Stimulated activated CD4-positive, alpha-beta T cell treated with anti-CD3 and anti-CD28 coated beads, TNF-alpha, amount 100 ng/mL, for 48 hours (primary cell): ENCODE data around the gene CD300LG.
"Not testable (repeated sequence)": the region's sequence is repeated elsewhere in the genome, so short reads cannot be mapped to it uniquely, and the experiment has no call there.

Experiments
- DNase-seq, 3 donors: peaks; one replicate each; pipeline ENCODE4 v3.0.0-alpha.2; 2020; ENCODE audit warnings: low read depth in 3 of 3

The CD300LG gene

GRCh38 chr17:43854498-43854897, 7.5 kb downstream of the CD300LG start:
- no peak for DNase-seq

- no peak for DNase-seq
Observed at GRCh38 chr17:43855061-43855460, 8.1 kb downstream of the CD300LG start.

- no peak for DNase-seq
Observed at GRCh38 chr17:43856141-43856540, 9.2 kb downstream of the CD300LG start.

GRCh38 chr17:43857141-43857540, 10.2 kb downstream of the CD300LG start:
- no peak for DNase-seq

- DNase-seq = no peak
Observed at GRCh38 chr17:43857957-43858600, 11.1 kb downstream of the CD300LG start.

GRCh38 chr17:43860077-43860725, 13.2 kb downstream of the CD300LG start:
- DNase-seq = no peak

GRCh38 chr17:43860927-43861622, 14.1 kb downstream of the CD300LG start:
- no peak for DNase-seq

- no peak for DNase-seq
Observed at GRCh38 chr17:43861960-43862359, 15.0 kb downstream of the CD300LG start.

- DNase-seq = no peak
Observed at GRCh38 chr17:43864161-43864984, 17.4 kb downstream of the CD300LG start.

- no peak for DNase-seq
Observed at GRCh38 chr17:43868226-43868994, 21.4 kb downstream of the CD300LG start.

- DNase-seq = not testable (repeated sequence)
Observed at GRCh38 chr17:43869031-43869430, 22.1 kb downstream of the CD300LG start.

- DNase-seq = no peak
Observed at GRCh38 chr17:43871946-43872690, 25.1 kb downstream of the CD300LG start.

GRCh38 chr17:43873091-43873490, 26.1 kb downstream of the CD300LG start:
- DNase-seq = no peak

- no peak for DNase-seq
Observed at GRCh38 chr17:43873815-43874214, 26.8 kb downstream of the CD300LG start.

- no peak for DNase-seq
Observed at GRCh38 chr17:43874293-43874692, 27.3 kb downstream of the CD300LG start.

- DNase-seq = no peak
Observed at GRCh38 chr17:43875476-43876147, 28.6 kb downstream of the CD300LG start.

- no peak for DNase-seq
Observed at GRCh38 chr17:43877031-43877430, 30.1 kb downstream of the CD300LG start.

- no peak for DNase-seq
Observed at GRCh38 chr17:43877451-43878155, 30.6 kb downstream of the CD300LG start.
